Measurements from ENCODE around the gene FMN1.
"Not testable (repeated sequence)": the region's sequence is repeated elsewhere in the genome, so short reads cannot be mapped to it uniquely, and the experiment has no call there.

Gene FMN1

GRCh38 chr15:32990071-32990470, 204.4 kb downstream of the FMN1 start:
- no peak for DNase-seq (ENCODE audit: low read depth in 3 of 3, low spot score in 1 of 3)

- no peak for DNase-seq (ENCODE audit: low read depth in 3 of 3, low spot score in 1 of 3)
Measured at GRCh38 chr15:32987067-32987466, 207.4 kb downstream of the FMN1 start.

- DNase-seq (ENCODE audit: low read depth in 3 of 3, low spot score in 1 of 3), result no peak
Measured at GRCh38 chr15:32986147-32986546, 208.4 kb downstream of the FMN1 start.

DNA sequence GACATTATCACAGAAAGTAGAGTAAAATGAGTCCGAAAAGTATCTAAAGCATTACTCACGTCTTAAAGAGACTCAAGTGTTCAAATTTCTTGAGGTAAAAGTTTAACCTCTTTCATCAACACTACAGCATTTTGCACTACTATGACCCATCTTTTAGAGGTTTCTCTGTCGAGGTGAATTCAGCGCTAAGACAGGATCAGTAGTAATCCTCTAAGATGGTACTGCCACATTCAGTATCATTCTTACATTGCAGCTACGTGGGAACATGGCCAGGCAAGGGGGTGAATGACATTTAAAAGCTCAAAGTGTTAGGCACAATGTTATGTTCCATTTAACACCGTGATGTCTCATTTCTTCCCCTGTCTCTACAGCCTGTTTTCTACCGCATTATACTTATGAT, 210.8 kb downstream of the FMN1 start:
- no peak for DNase-seq (ENCODE audit: low read depth in 3 of 3, low spot score in 1 of 3)

- DNase-seq (ENCODE audit: low read depth in 3 of 3, low spot score in 1 of 3), result no peak
Measured at GRCh38 chr15:32982001-32982400, 212.5 kb downstream of the FMN1 start.

DNA sequence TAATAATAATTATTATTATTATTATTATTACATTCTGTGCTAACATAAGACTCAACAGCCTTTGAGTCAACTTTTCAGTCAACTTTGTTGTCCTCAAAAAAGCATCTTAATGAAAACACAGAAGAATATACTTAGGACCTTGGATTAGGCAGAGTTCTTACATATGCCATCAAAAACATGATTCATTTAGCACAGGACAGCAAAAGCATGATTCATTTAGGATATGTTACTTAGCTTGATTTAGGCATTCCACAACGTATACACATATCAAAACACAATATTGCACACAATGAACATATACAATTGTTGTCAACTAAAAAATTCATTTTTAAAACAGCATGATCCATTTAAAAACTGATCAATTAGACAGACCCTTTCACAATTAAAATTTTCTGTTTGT, 213.0 kb downstream of the FMN1 start:
- DNase-seq (ENCODE audit: low read depth in 3 of 3, low spot score in 1 of 3), result no peak

GRCh38 chr15:32979710-32980109, 214.8 kb downstream of the FMN1 start:
- no peak for DNase-seq (ENCODE audit: low read depth in 3 of 3, low spot score in 1 of 3)

GRCh38 chr15:32977506-32977905, 217.0 kb downstream of the FMN1 start:
- no peak for DNase-seq (ENCODE audit: low read depth in 3 of 3, low spot score in 1 of 3)

GRCh38 chr15:32974691-32975090, 219.8 kb downstream of the FMN1 start:
- DNase-seq (ENCODE audit: low read depth in 3 of 3, low spot score in 1 of 3), result no peak

DNA sequence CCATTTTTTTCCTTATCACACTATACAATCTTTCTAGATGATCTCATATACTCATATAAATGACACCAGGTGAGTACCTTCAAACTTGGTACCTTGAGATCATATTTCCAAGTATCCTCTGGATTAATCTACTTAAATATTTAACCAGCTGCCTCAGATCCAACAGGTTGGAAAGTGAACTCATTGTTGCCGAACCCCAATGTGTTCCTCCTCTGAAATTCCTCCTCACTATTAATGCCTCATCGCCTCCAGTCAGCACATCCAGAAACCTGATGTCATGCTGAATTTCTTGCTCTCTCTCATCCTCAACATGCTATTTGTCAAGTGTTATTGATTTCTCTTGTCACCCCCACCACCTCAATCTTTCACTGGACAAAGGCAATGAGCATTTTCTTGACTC, 221.8 kb downstream of the FMN1 start:
- DNase-seq (ENCODE audit: low read depth in 3 of 3, low spot score in 1 of 3), result no peak

DNA sequence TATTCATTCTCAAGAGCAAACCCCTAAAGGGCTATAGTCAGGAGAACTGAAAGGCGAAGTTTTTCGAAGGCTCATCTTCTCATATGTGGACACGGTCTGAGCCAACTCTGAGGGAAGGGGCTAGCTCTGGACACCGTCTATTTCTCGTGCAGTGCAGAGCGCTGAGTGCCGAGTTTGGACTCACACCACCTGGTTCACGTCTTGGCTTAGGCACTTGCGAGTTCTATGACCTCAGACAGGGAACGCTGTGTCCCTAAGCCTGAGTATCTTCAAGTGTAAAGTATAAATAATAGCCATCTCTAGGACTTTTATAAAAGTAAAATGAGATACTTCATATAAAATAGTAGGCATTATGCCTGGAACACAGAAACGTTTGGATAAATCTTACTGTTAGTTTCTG, 223.7 kb downstream of the FMN1 start:
- DNase-seq (ENCODE audit: low read depth in 3 of 3, low spot score in 1 of 3), result no peak

GRCh38 chr15:32967521-32967920, 227.0 kb downstream of the FMN1 start:
- DNase-seq (ENCODE audit: low read depth in 3 of 3, low spot score in 1 of 3), result no peak

GRCh38 chr15:32966512-32966911, 228.0 kb downstream of the FMN1 start:
- DNase-seq (ENCODE audit: low read depth in 3 of 3, low spot score in 1 of 3), result no peak

DNA sequence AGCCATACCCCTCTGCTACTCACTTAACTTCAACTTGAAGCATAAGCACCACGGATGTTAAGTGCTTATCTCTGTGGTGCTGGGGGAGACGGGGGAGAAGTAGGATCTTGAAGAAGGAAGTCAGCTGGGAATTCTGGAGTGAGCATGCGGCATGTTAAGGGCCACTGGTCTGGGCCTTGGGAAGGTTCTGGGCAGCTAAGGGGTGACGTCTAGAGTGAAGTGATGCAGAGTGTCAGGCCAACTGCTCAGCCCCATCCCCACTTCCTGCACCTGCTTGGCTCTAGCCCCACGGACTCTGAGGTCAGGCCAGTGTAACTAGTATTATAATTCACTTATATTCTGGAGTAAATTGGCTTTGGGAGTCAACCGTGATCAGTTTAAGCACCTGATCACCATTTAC, 228.6 kb downstream of the FMN1 start:
- DNase-seq (ENCODE audit: low read depth in 3 of 3, low spot score in 1 of 3), result no peak

- no peak for DNase-seq (ENCODE audit: low read depth in 3 of 3, low spot score in 1 of 3)
Measured at GRCh38 chr15:32959077-32959476, 235.4 kb downstream of the FMN1 start.

- DNase-seq (ENCODE audit: low read depth in 3 of 3, low spot score in 1 of 3), result no peak
Measured at GRCh38 chr15:32957219-32957618, 237.3 kb downstream of the FMN1 start.

GRCh38 chr15:32956711-32957110, 237.8 kb downstream of the FMN1 start:
- DNase-seq (ENCODE audit: low read depth in 3 of 3, low spot score in 1 of 3), result no peak

DNA sequence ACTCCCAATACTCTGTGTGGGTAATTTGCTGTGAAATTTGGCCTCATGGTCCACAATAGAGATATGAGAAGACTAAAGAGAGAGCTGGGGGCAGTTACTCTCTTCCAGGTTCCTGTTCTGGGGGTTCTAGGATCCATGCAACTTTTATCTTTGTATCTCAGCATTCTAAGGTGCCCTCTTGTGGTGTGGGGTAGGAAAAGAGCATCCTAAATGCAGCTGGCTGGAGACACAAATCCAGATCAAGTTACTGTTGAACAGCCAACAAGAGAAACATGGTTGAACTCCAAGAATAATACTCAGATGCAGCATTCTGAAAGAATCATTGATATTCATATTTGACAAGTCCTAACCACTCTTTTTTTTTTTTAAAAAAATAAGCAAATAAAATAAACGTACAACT, 238.5 kb downstream of the FMN1 start:
- no peak for DNase-seq (ENCODE audit: low read depth in 3 of 3, low spot score in 1 of 3)

DNA sequence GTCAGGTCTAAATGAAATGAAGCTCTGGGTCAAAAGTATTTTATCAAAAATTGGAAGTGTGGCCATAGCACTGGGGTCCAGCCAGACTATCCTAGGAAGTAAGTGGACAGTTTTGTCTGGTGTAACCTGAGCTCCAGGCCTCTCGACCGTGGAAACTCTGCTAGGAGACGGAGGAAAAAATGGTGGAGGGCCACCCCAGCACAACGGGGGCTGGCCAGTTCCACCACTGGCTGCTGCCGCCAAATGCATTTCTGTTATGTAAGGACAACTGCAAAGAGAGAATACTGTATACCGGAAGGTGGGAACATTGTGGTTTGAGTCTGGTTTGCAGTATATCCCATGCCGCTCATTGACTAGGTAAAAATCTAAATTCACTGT, 241.0 kb downstream of the FMN1 start:
- DNase-seq (ENCODE audit: low read depth in 3 of 3, low spot score in 1 of 3), result no peak

- DNase-seq (ENCODE audit: low read depth in 3 of 3, low spot score in 1 of 3), result no peak
Measured at GRCh38 chr15:32952901-32953532, 241.5 kb downstream of the FMN1 start.

DNA sequence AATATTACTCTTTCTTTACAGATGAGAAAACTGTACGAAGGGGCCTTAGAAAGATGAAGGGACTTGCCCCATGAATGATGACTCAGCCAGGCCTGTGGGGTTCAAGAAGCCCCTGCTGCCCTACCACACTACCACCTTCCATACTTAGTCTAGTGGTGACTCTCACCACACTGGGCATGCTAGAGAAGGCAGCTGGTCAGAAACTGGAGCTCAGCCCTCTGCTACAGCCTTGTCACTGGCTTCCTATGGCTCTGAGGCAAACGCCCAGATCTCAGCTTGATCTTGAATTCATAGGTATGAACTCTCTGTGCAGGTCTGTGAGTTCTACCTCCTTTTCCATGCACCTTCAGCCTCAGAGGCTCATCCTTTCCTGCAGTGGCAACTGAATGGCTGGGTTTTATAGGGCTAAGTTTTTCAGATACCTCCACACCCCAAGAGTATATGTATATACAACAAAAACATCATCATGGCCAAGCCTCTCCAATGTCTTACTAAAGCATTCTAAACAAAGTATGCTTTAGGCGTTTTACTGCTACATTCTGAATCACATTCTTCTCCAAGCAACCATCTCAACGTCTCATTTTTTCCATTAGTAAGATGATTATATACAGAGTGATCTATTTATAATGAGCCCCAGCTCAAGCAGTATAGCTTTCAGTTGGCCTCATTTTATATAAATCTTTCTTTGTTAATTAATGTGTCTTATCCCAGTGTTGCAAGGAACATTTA, 242.6 kb downstream of the FMN1 start:
- DNase-seq (ENCODE audit: low read depth in 3 of 3, low spot score in 1 of 3), result no peak

GRCh38 chr15:32950051-32950450, 244.5 kb downstream of the FMN1 start:
- not testable (repeated sequence) for DNase-seq (ENCODE audit: low read depth in 3 of 3, low spot score in 1 of 3)

GRCh38 chr15:32946210-32946609, 248.3 kb downstream of the FMN1 start:
- DNase-seq (ENCODE audit: low read depth in 3 of 3, low spot score in 1 of 3), result no peak
